ENCODE measurements around the gene FSCN2. TPM values are rescaled to one million over a fixed set of nuclear protein-coding genes. Genes with fewer than 3 reads are reported as not detected.

FSCN2 gene
- total and polyA plus RNA-seq, 8 donors, result 2.5 to 15.3 (median 10.7) TPM

- no peak overlapping the region for H3K4me3 ChIP-seq
- H3K27me3 ChIP-seq, result no peaks in the 10 kb centered on the region
- ATAC-seq (no peak), FAIRE-seq (no peak), DNase-seq (peak in 2 of 6 donors; percentile 11 to 48)
- H3K36me3 ChIP-seq, result no peaks in the 10 kb centered on the region
- H3K4me1 ChIP-seq, result peaks cover 0 to 7% (median 3%) of the 10 kb centered on the region in 3 donors
- WGBS, 2 donors, result 91 to 95% methylated on average over 8 of the region's 8 CpGs
- TF ChIP-seq CTCF (IDR thresholded peaks at IDR 0.05), result no peak
- H3K9me3 ChIP-seq, result no peaks in the 10 kb centered on the region
- H3K27ac ChIP-seq, result no peak overlapping the region
- intact Hi-C loops (cut with DNase I), result no loop called here
These were observed 3.4 kb upstream of the FSCN2 start for GRCh38 chr17:81524865-81525159.

DNA sequence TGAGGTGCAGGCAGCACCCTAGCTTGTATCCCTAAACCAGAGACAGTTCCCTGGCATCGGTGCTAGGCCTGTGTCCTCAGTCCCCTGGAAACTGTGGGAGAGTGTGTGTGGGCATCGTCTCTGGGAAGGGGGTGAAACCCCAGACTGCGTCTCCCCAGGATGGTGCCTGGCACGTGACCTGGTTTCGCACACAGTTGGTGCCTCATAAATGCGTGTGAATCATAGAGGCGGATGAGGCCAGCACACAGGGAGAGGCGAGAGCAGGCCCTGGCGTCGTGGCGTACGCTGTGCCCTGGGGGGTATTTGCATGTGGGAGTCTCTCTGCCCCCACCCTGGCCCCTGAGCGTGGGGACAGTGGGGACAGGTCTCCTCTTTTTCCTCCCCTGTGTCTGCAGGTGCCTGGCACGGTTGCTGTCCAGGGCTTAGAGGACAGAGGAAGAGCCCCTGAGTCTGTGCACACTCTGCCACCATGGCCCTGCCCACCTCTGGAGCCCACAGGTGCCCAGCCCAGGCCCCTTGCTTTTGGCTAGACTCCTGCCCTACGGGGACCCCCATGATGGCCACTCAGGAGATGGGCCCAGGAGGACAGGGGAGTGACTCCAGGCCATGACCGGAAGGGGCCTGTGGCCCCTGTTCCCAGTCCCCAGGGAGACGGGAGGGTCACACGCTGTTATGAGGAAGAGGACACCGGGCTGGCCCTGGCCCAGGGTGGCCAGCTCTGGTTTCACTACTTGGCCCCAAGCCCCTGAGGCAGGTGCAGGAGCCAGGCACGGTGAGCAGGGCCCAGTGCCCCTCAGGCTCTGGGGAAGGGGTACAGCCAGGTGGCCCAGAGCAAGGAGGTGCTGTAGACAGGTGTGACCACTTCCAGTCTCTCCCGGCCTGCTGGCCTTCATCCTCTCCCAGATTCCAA, 1.3 kb upstream of the FSCN2 start:
- DNase-seq (peak in 3 of 6 donors; percentile 7 to 75 (median 28)), FAIRE-seq (no peak)
- H3K4me3 ChIP-seq, result no peak overlapping the region

GRCh38 chr17:81528384-81528650, 140 bp downstream of the FSCN2 start:
- intact Hi-C loops (cut with DNase I), result no loop called here
- TF ChIP-seq CTCF (IDR thresholded peaks at IDR 0.05), result no peak
- Histone ChIP-seq H3K27ac (no peak overlapping the region), H3K27me3 (no peaks in the 10 kb centered on the region), H3K36me3 (no peaks in the 10 kb centered on the region), H3K9me3 (no peaks in the 10 kb centered on the region), H3K4me1 (no peaks in the 10 kb centered on the region), H3K4me3 (no peak overlapping the region)
- WGBS, 2 donors, result 15 to 47% methylated on average over 8 to 20 of the region's 20 CpGs
- no peak for ATAC-seq
- no peak for FAIRE-seq
- DNase-seq, result peak in 2 of 6 donors; percentile 49 to 72

More for the DNA sequence above, 1.3 kb upstream of the FSCN2 start:
- no peaks in the 10 kb centered on the region for H3K9me3 ChIP-seq
- H3K36me3 ChIP-seq, result no peaks in the 10 kb centered on the region
- ATAC-seq, result no peak
- TF ChIP-seq CTCF (IDR thresholded peaks at IDR 0.05), result no peak
- H3K27ac ChIP-seq, result no peak overlapping the region
- H3K4me1 ChIP-seq, result no peaks in the 10 kb centered on the region
- WGBS, 2 donors, result 84 to 86% methylated on average over 20 to 21 of the region's 21 CpGs
- intact Hi-C loops (cut with DNase I), result no loop called here
- H3K27me3 ChIP-seq, result no peaks in the 10 kb centered on the region

GRCh38 chr17:81528651-81529436, 667 bp downstream of the FSCN2 start:
- no peaks in the 10 kb centered on the region for H3K9me3 ChIP-seq
- no peak for TF ChIP-seq CTCF (IDR thresholded peaks at IDR 0.05)
- FAIRE-seq (no peak), ATAC-seq (peak; percentile 35 to 63 (median 57)), DNase-seq (peak in 3 of 6 donors; percentile 56 to 84 (median 65))
- no peak overlapping the region for H3K27ac ChIP-seq
- no peaks in the 10 kb centered on the region for H3K36me3 ChIP-seq
- intact Hi-C loops (cut with DNase I), result no loop called here
- H3K4me3 ChIP-seq, result peak overlapping the region in 1 of 4 donors; percentile 12
- no peaks in the 10 kb centered on the region for H3K27me3 ChIP-seq
- 41 to 51% methylated on average over 57 to 62 of the region's 62 CpGs for WGBS, 2 donors
- no peaks in the 10 kb centered on the region for H3K4me1 ChIP-seq

Data from pancreas (tissue), 10 donors.